H9 (cell line): ENCODE results near the gene ELMO2. TPM values are rescaled to one million over a fixed set of nuclear protein-coding genes. Genes with fewer than 3 reads are reported as not detected.

Experiments
- DNase-seq: peaks from one replicate; pipeline ENCODE4 v3.0.0-alpha.2; 2017
- H2AFZ ChIP-seq: one replicate; pipeline ENCODE4 v1.6.1; 2013; ENCODE audit warnings: mild to moderate bottlenecking, low read length, control low read depth, moderate library complexity
- H2AK5ac ChIP-seq: 2 replicates; pipeline ENCODE4 v1.6.1; 2013; ENCODE audit warnings: low read length, control low read depth, mixed read lengths; ENCODE audit not compliant: insufficient read length
- H2BK120ac ChIP-seq: one replicate; pipeline ENCODE4 v1.6.1; 2013; ENCODE audit warnings: low read depth, mild to moderate bottlenecking, low read length, control low read depth, inconsistent platforms; ENCODE audit not compliant: poor library complexity, severe bottlenecking
- H2BK12ac ChIP-seq: 2 replicates; pipeline ENCODE4 v1.6.1; 2013; ENCODE audit warnings: low read length, control low read depth, mixed read lengths, low read depth; ENCODE audit not compliant: insufficient read length
- H2BK15ac ChIP-seq: 2 replicates; pipeline ENCODE4 v1.6.1; 2013; ENCODE audit warnings: low read depth, low read length, control low read depth
- H2BK20ac ChIP-seq: one replicate; pipeline ENCODE4 v1.6.1; 2013; ENCODE audit warnings: low read depth, mild to moderate bottlenecking, low read length, control low read depth, inconsistent platforms; ENCODE audit not compliant: poor library complexity, severe bottlenecking
- H2BK5ac ChIP-seq: 2 replicates; pipeline ENCODE4 v1.6.1; 2013; ENCODE audit warnings: low read length, control low read depth, mixed read lengths; ENCODE audit not compliant: insufficient read length
- H3K14ac ChIP-seq: 2 replicates; pipeline ENCODE4 v1.6.1; 2013; ENCODE audit warnings: low read length, control low read depth; ENCODE audit not compliant: insufficient read depth
- H3K18ac ChIP-seq: 2 replicates; pipeline ENCODE4 v1.6.1; 2013; ENCODE audit warnings: low read depth, mild to moderate bottlenecking, mixed read lengths, low read length, control low read depth; ENCODE audit not compliant: insufficient read length
- H3K23ac ChIP-seq: 2 replicates; pipeline ENCODE4 v1.6.1; 2013; ENCODE audit warnings: low read length, control low read depth, mixed read lengths, low read depth; ENCODE audit not compliant: insufficient read length
- H3K23me2 ChIP-seq: 2 replicates; pipeline ENCODE4 v1.6.1; 2013; ENCODE audit warnings: low read depth, mild to moderate bottlenecking, mixed read lengths, low read length, control low read depth; ENCODE audit not compliant: insufficient read length, poor library complexity, severe bottlenecking
- H3K27ac ChIP-seq: 2 replicates; pipeline ENCODE4 v1.5.1; 2013; ENCODE audit warnings: low read length, control low read depth, mixed read lengths, low read depth; ENCODE audit not compliant: insufficient read length
- H3K27me3 ChIP-seq: 2 replicates; pipeline ENCODE4 v1.6.1; 2013; ENCODE audit warnings: low read length, control low read depth, inconsistent platforms; ENCODE audit not compliant: insufficient read depth
- H3K4ac ChIP-seq: 2 replicates; pipeline ENCODE4 v1.6.1; 2013; ENCODE audit warnings: low read depth, mild to moderate bottlenecking, control low read depth, inconsistent platforms, low read length, moderate library complexity
- H3K4me1 ChIP-seq: 2 replicates; pipeline ENCODE4 v1.6.1; 2013; ENCODE audit warnings: low read length, control low read depth, inconsistent platforms; ENCODE audit not compliant: insufficient read depth
- H3K4me2 ChIP-seq: 2 replicates; pipeline ENCODE4 v1.6.1; 2013; ENCODE audit warnings: low read length, control low read depth, mixed read lengths; ENCODE audit not compliant: insufficient read length, insufficient read depth
- H3K56ac ChIP-seq: 2 replicates; pipeline ENCODE4 v1.6.1; 2013; ENCODE audit warnings: low read depth, mild to moderate bottlenecking, mixed read lengths, low read length, control low read depth; ENCODE audit not compliant: insufficient read length
- H3K79me1 ChIP-seq: 2 replicates; pipeline ENCODE4 v1.6.1; 2013; ENCODE audit warnings: low read depth, mild to moderate bottlenecking, moderate library complexity, low read length, control low read depth, inconsistent platforms; ENCODE audit not compliant: insufficient read depth, poor library complexity, severe bottlenecking
- H3K79me2 ChIP-seq: 2 replicates; pipeline ENCODE4 v1.6.1; 2013; ENCODE audit warnings: low read length, control low read depth, inconsistent platforms; ENCODE audit not compliant: insufficient read depth
- H3K9ac ChIP-seq: 2 replicates; pipeline ENCODE4 v1.6.1; 2013; ENCODE audit warnings: low read length, control low read depth, mixed read lengths; ENCODE audit not compliant: insufficient read length; ENCODE audit errors: extremely low read depth
- H3K9me3 ChIP-seq: one replicate; pipeline ENCODE4 v1.6.1; 2013; ENCODE audit warnings: low read depth, low read length, inconsistent platforms; ENCODE audit not compliant: control insufficient read depth
- H3T11ph ChIP-seq: one replicate; pipeline ENCODE4 v1.6.1; 2013; ENCODE audit warnings: mild to moderate bottlenecking, low read length, control low read depth, inconsistent platforms
- H4K20me1 ChIP-seq: one replicate; pipeline ENCODE4 v1.6.1; 2013; ENCODE audit not compliant: control insufficient read depth, insufficient read length, insufficient read depth
- H4K5ac ChIP-seq: 2 replicates; pipeline ENCODE4 v1.6.1; 2013; ENCODE audit warnings: low read depth, mild to moderate bottlenecking, mixed read lengths, low read length, control low read depth; ENCODE audit not compliant: insufficient read length
- H4K8ac ChIP-seq: replicated peaks from 2 replicates; pipeline ENCODE4 v1.6.1; 2013; ENCODE audit warnings: low read length, control low read depth, mixed read lengths, low read depth; ENCODE audit not compliant: insufficient read length
- H4K91ac ChIP-seq: 2 replicates; pipeline ENCODE4 v1.6.1; 2013; ENCODE audit warnings: low read depth, mild to moderate bottlenecking, moderate library complexity, mixed read lengths, low read length, control low read depth; ENCODE audit not compliant: insufficient read length
- H3K27ac Mint-ChIP-seq, 3 experiments: 2 replicates in 2 of 3; 3 replicates in 1 of 3; pipeline ENCODE4 v1.8.0; 2020 to 2021; ENCODE audit warnings: mixed read lengths in 3 of 3, mild to moderate bottlenecking in 1 of 3, moderate library complexity in 1 of 3
- H3K27me3 Mint-ChIP-seq: 2 replicates; pipeline ENCODE4 v1.8.0; 2021; ENCODE audit warnings: low read depth, mild to moderate bottlenecking, moderate library complexity, mixed read lengths
- H3K36me3 Mint-ChIP-seq, 3 experiments: 2 replicates in 2 of 3; 3 replicates in 1 of 3; pipeline ENCODE4 v1.8.0; 2020 to 2021; ENCODE audit warnings: low read depth in 3 of 3, mixed read lengths in 3 of 3; ENCODE audit not compliant: insufficient read depth in 1 of 3
- H3K4me1 Mint-ChIP-seq, 2 experiments: 2 replicates each; pipeline ENCODE4 v1.8.0; 2020; ENCODE audit warnings: mixed read lengths in 2 of 2
- H3K4me3 Mint-ChIP-seq, 2 experiments: 2 replicates in 1 of 2; 3 replicates in 1 of 2; pipeline ENCODE4 v1.8.0; 2020 to 2021; ENCODE audit warnings: mild to moderate bottlenecking in 2 of 2, mixed read lengths in 2 of 2, moderate library complexity in 1 of 2
- H3K9me3 Mint-ChIP-seq, 2 experiments: 2 replicates in 1 of 2; 3 replicates in 1 of 2; pipeline ENCODE4 v1.8.0; 2020; ENCODE audit warnings: mild to moderate bottlenecking in 2 of 2, mixed read lengths in 2 of 2, moderate library complexity in 1 of 2
- WGBS: extraction: QIAGEN DNeasy Blood & Tissue Kit; methylation state at CpG from one replicate; pipeline ENCODE4 v1.1.7; 2013; ENCODE audit warnings: missing lambda C conversion rate, low lambda C conversion rate, mixed read lengths; ENCODE audit not compliant: insufficient read length; ENCODE audit errors: extremely low coverage; 5-methylcytosine and 5-hydroxymethylcytosine counted together
- total RNA-seq: library from RNA; stranded (reverse); gene quantifications from 2 replicates; pipeline ENCODE4 v1.2.1, GENCODE V29; 2021
- TF ChIP-seq, protein P1 (sequence below): fragments of 200-600 bp; sonication (generic); conservative IDR thresholded peaks from 3 replicates; pipeline ENCODE4 v1.8.0; 2021; ENCODE audit warnings: antibody characterized with exemption, mild to moderate bottlenecking

Gene ELMO2
- total RNA-seq, 1 experiment from 2014 or later, result 32.5 TPM

DNA sequence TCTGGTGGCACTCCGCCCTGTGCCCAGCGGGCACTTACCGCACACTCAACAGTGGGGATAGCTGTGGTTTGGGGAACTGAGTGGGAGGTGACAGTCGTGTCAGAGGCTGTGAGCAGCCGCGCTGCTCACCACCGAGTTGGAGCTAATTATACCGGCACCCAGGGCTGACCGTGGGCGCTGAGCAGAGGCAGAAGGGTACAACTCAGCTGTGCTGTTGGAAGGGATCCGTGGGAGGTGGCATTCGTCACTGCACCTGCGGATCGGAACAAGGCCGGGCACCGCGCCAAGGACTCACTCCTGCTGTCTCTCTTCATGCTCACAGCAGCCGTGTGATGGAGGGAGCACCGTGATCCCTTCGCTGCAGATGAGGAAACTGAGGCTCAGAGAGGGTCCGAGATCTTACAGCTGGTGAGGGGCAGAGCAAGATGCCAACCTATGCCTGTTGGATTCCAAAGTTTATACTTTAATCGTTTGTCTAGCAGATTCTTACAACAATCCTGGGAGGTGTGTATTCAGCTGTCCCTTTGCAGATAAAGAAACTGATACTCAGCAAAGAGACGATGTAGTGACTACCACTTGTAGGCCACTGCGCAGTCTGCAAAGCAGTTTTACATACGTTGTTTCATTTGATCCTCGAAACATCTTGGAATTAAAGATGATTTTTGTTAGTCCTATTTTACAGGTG, 713 bp upstream of the ELMO2 start:
- Histone ChIP-seq H2AK5ac (no peak overlapping the region), H2AFZ (no peak overlapping the region), H3K9me3 (no peaks in the 10 kb centered on the region), H3K23ac (no peak overlapping the region), H3K27me3 (no peaks in the 10 kb centered on the region), H3K14ac (no peak overlapping the region), H3T11ph (no peak overlapping the region), H2BK120ac (no peak overlapping the region), H3K79me2 (peaks cover 8% of the 10 kb centered on the region; the same call in 1 of the 2 replicates), H3K23me2 (peaks cover 4% of the 10 kb centered on the region), H4K5ac (no peak overlapping the region), H2BK12ac (no peak overlapping the region), H2BK20ac (no peak overlapping the region), H3K56ac (no peak overlapping the region), H3K27ac (no peak overlapping the region), H3K18ac (no peak overlapping the region), H4K8ac (no peak overlapping the region), H2BK5ac (no peak overlapping the region), H4K20me1 (no peaks in the 10 kb centered on the region), H2BK15ac (no peak overlapping the region), H3K4ac (no peak overlapping the region), H3K4me2 (peak overlapping the region; percentile 71), H3K79me1 (peaks cover 3% of the 10 kb centered on the region), H3K9ac (no peak overlapping the region), H3K4me1 (peaks cover 3% of the 10 kb centered on the region; the same call in 1 of the 2 replicates), H4K91ac (no peak overlapping the region)
- H3K27me3 Mint-ChIP-seq, result peaks cover 16% of the 10 kb centered on the region
- peaks cover 25 to 26% of the 10 kb centered on the region in 2 experiments for H3K4me1 Mint-ChIP-seq
- no peak for DNase-seq
- no peak overlapping the region; a peak in 1 of 7 replicates for H3K27ac Mint-ChIP-seq
- no peaks in the 10 kb centered on the region for H3K36me3 Mint-ChIP-seq
- H3K4me3 Mint-ChIP-seq, result peak overlapping the region; percentile 90 to 93
- WGBS, result no CpG with 5 or more reads among the region's 26 CpGs
- TF ChIP-seq, protein P1, sequence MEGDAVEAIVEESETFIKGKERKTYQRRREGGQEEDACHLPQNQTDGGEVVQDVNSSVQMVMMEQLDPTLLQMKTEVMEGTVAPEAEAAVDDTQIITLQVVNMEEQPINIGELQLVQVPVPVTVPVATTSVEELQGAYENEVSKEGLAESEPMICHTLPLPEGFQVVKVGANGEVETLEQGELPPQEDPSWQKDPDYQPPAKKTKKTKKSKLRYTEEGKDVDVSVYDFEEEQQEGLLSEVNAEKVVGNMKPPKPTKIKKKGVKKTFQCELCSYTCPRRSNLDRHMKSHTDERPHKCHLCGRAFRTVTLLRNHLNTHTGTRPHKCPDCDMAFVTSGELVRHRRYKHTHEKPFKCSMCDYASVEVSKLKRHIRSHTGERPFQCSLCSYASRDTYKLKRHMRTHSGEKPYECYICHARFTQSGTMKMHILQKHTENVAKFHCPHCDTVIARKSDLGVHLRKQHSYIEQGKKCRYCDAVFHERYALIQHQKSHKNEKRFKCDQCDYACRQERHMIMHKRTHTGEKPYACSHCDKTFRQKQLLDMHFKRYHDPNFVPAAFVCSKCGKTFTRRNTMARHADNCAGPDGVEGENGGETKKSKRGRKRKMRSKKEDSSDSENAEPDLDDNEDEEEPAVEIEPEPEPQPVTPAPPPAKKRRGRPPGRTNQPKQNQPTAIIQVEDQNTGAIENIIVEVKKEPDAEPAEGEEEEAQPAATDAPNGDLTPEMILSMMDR, result no peak
- H3K9me3 Mint-ChIP-seq, result no peaks in the 10 kb centered on the region
